K562 (cell line): ENCODE results near the gene PDCD6IP. TPM values are rescaled to one million over a fixed set of nuclear protein-coding genes. Genes with fewer than 3 reads are reported as not detected.

Experiments
- DLX4 ChIP-seq: fragments of 250-450 bp; sonication (Bioruptor Pico); IDR thresholded peaks from 2 replicates; pipeline ENCODE4 v1.6.1; 2021; ENCODE audit warnings: mild to moderate bottlenecking
- IFI16 ChIP-seq: fragments of 250-450 bp; sonication (Bioruptor Pico); IDR thresholded peaks from 2 replicates; pipeline ENCODE4 v2.1.2; 2022; ENCODE audit warnings: mild to moderate bottlenecking, inconsistent platforms
- JUN ChIP-seq, 2 experiments: sonication (generic) in 1 of 2; formaldehyde crosslinking in 1 of 2; IDR thresholded peaks; 2 replicates each; pipeline versions ENCODE4 v1.6.1 to v1.8.0; 2012 to 2022; ENCODE audit warnings: borderline replicate concordance in 2 of 2, mild to moderate bottlenecking in 2 of 2, improper control_type of control experiment in 1 of 2, low read depth in 1 of 2, low read length in 1 of 2, missing genetic modification reagents in 1 of 2
- L3MBTL2 ChIP-seq: fragments of 450-650 bp; IDR thresholded peaks from 2 replicates; pipeline ENCODE4 v1.6.1; 2016; ENCODE audit warnings: mild to moderate bottlenecking, moderate library complexity
- MED1 ChIP-seq: sonication (generic); formaldehyde crosslinking; IDR thresholded peaks from 2 replicates; pipeline ENCODE4 v1.8.1; 2023; ENCODE audit warnings: missing genetic modification reagents, borderline replicate concordance
- POU5F1 ChIP-seq: fragments of 150-350 bp; IDR thresholded peaks from 2 replicates; pipeline ENCODE4 v1.6.1; 2014; ENCODE audit warnings: borderline replicate concordance, low read length, low read depth, mild to moderate bottlenecking; ENCODE audit not compliant: partially characterized antibody
- PTBP1 ChIP-seq: fragments of 200-400 bp; formaldehyde crosslinking; IDR thresholded peaks from 2 replicates; pipeline ENCODE4 v1.6.1; 2017; ENCODE audit warnings: low read depth, low read length
- RAD21 ChIP-seq, 2 experiments: fragments of 250-450 bp in 1 of 2; fragments of 450-650 bp in 1 of 2; sonication (Bioruptor Pico) in 1 of 2; formaldehyde crosslinking in 1 of 2; IDR thresholded peaks in 1 of 2; conservative IDR thresholded peaks in 1 of 2; 2 replicates each; pipeline versions ENCODE4 v1.4.0 to v1.8.0; 2020 to 2022; ENCODE audit warnings: mild to moderate bottlenecking in 2 of 2, moderate library complexity in 1 of 2
- REST ChIP-seq, 2 experiments: fragments of 450-650 bp; formaldehyde crosslinking in 1 of 2; IDR thresholded peaks; 2 replicates each; pipeline versions ENCODE4 v1.4.0 to v1.6.1; 2014 to 2020; ENCODE audit warnings: mild to moderate bottlenecking in 2 of 2, borderline replicate concordance in 1 of 2, low read depth in 1 of 2
- SMARCE1 ChIP-seq: fragments of 450-650 bp; IDR thresholded peaks from 2 replicates; pipeline ENCODE4 v1.7.1; 2016; ENCODE audit warnings: mild to moderate bottlenecking
- SNIP1 ChIP-seq: fragments of 450-650 bp; IDR thresholded peaks from 2 replicates; pipeline ENCODE4 v1.7.1; 2017; ENCODE audit warnings: low read depth, mild to moderate bottlenecking
- ZNF75A ChIP-seq: fragments of 450-650 bp; formaldehyde crosslinking; IDR thresholded peaks from 2 replicates; pipeline ENCODE4 v1.4.0; 2020; ENCODE audit warnings: mild to moderate bottlenecking
- polyA plus RNA-seq, 8 experiments: library from polyadenylated mRNA; depleted of rRNA in 4 of 8; stranded (reverse) in 5 of 8; unstranded in 3 of 8; fragments of >200 nt; fragmentation: Nextera tagmentation in 2 of 8; fragmentation: Illumina TruSeq in 1 of 8; extraction: Ambion mirVana in 2 of 8; extraction: Trizol in 1 of 8; gene quantifications; 2 replicates each; pipeline versions ENCODE4 v1.2.1 to v1.2.3, GENCODE V29; 2011 to 2014; ENCODE audit warnings: inconsistent platforms in 1 of 8, missing spikeins in 1 of 8
- total RNA-seq, 7 experiments: library from RNA; depleted of rRNA in 6 of 7; stranded (reverse); fragments of >200 nt in 6 of 7; fragmentation: Illumina TruSeq in 2 of 7; extraction: Trizol in 2 of 7; gene quantifications; 2 replicates each; pipeline versions ENCODE4 v1.2.1 to v1.2.3, GENCODE V29; 2011 to 2021; ENCODE audit warnings: low replicate concordance in 1 of 7
- TF ChIP-seq, protein P1 (sequence below), 3 experiments: IDR thresholded peaks in 2 of 3; conservative IDR thresholded peaks in 1 of 3; 2 replicates each; pipeline ENCODE4 v1.5.1; 2011 to 2012; ENCODE audit warnings: low read length in 3 of 3, mild to moderate bottlenecking in 3 of 3, control low read depth in 2 of 3, improper control_type of control experiment in 1 of 3, inconsistent platforms in 1 of 3, low read depth in 1 of 3, mixed read lengths in 1 of 3, moderate library complexity in 1 of 3; ENCODE audit not compliant: insufficient read depth in 2 of 3

The PDCD6IP gene
- total and polyA plus RNA-seq, 9 of the 15 experiments (the other 6 are each of a cell fraction or from before 2014, with no cell fraction given), result 40.2 to 302 (median 122) TPM

DNA sequence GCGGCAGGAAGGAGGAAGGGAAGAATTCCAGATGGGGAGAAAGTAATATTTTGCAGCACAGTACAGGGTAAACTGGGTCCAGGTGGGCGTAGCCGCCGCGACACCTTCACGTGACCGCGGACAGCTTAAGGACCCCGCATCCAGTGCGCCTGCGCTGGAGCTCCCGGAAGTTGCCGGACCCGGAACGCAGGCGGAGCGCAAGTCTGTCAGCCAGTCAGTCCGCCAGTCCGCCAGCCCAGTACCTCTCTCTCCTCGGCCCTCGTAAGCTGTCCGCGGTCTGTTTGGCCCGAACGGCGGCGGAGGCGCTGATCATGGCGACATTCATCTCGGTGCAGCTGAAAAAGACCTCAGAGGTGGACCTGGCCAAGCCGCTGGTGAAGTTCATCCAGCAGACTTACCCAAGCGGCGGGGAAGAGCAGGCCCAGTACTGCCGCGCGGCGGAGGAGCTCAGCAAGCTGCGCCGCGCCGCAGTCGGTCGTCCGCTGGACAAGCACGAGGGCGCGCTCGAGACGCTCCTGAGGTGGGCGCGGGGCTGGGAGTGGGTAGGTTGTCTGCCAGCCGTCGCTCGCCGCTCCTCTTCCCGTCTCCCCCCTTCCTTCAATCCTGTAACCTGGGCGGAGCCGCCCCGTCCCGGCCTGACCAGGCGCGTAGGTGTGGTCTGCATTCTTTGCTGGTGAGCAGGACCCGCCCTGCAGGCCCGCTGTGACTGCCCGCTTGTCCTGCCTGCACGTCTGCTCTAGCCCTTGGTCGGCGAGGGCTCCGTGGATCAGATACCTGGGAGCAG is at the start of gene PDCD6IP (continued):
- 0 out of 2 replicates have a peak, but pooled peaks have one; percentile 52 for TF ChIP-seq SMARCE1
- TF ChIP-seq ZNF75A (CRISPR knock-in tag), result no peak
- no peak for TF ChIP-seq MED1 (CRISPR knock-in tag)
- TF ChIP-seq, protein P1, sequence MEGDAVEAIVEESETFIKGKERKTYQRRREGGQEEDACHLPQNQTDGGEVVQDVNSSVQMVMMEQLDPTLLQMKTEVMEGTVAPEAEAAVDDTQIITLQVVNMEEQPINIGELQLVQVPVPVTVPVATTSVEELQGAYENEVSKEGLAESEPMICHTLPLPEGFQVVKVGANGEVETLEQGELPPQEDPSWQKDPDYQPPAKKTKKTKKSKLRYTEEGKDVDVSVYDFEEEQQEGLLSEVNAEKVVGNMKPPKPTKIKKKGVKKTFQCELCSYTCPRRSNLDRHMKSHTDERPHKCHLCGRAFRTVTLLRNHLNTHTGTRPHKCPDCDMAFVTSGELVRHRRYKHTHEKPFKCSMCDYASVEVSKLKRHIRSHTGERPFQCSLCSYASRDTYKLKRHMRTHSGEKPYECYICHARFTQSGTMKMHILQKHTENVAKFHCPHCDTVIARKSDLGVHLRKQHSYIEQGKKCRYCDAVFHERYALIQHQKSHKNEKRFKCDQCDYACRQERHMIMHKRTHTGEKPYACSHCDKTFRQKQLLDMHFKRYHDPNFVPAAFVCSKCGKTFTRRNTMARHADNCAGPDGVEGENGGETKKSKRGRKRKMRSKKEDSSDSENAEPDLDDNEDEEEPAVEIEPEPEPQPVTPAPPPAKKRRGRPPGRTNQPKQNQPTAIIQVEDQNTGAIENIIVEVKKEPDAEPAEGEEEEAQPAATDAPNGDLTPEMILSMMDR (IDR thresholded peaks at IDR 0.05 in 2 of 3, conservative IDR thresholded peaks at IDR 0.05 in 1 of 3; ENCODE audit: insufficient read depth in 2 of 3, low read depth in 1 of 3, low read length in 3 of 3), result peak; percentile 34 to 66 (median 37); a peak in 5 of 6 replicates
- TF ChIP-seq IFI16 (CRISPR knock-in tag), result no peak
- TF ChIP-seq RAD21 (CRISPR knock-in tag; conservative IDR thresholded peaks at IDR 0.05 in 1 of 2, IDR thresholded peaks at IDR 0.05 in 1 of 2), result peak in 1 of 2 experiments; percentile 34
- no peak for TF ChIP-seq DLX4 (CRISPR knock-in tag)
- TF ChIP-seq REST (IDR thresholded peaks at IDR 0.05; ENCODE audit: borderline replicate concordance), result peak; percentile 84
- TF ChIP-seq REST (CRISPR knock-in tag; IDR thresholded peaks at IDR 0.05; ENCODE audit: low read depth), result peak; percentile 81
- 0 out of 2 replicates have a peak, but pooled peaks have one; percentile 27 for TF ChIP-seq PTBP1
- no peak for TF ChIP-seq SNIP1
- peak; percentile 67 for TF ChIP-seq POU5F1
- peak; percentile 53; the same call in 1 of the 2 replicates for TF ChIP-seq JUN (IDR thresholded peaks at IDR 0.05; ENCODE audit: borderline replicate concordance, low read depth, low read length)
- TF ChIP-seq JUN (CRISPR knock-in tag; IDR thresholded peaks at IDR 0.05; ENCODE audit: borderline replicate concordance), result peak; percentile 91
- TF ChIP-seq L3MBTL2, result peak; percentile 91
